NB4 (cell line): ENCODE results near the gene MARK2.

Experiments used
- DNase-seq: peaks from one replicate; pipeline ENCODE4 v3.0.0; 2010; ENCODE audit warnings: low read depth
- H3K4me3 ChIP-seq: one replicate; pipeline ENCODE4 v1.5.1; 2011; ENCODE audit warnings: mild to moderate bottlenecking, low read depth, low read length, moderate library complexity
- MAX ChIP-seq: IDR thresholded peaks from 2 replicates; pipeline ENCODE4 v1.6.1; 2011; ENCODE audit warnings: low read depth, low read length
- MYC ChIP-seq: IDR thresholded peaks from 2 replicates; pipeline ENCODE4 v1.6.1; 2011; ENCODE audit warnings: low read depth, low read length
- POLR2A ChIP-seq: IDR thresholded peaks from 2 replicates; pipeline ENCODE4 v1.6.1; 2011; ENCODE audit warnings: mild to moderate bottlenecking; ENCODE audit not compliant: insufficient read length; ENCODE audit errors: extremely low read depth
- TF ChIP-seq, protein P1 (sequence below): IDR thresholded peaks from one replicate; pipeline ENCODE4 v1.5.1; 2012; ENCODE audit warnings: low read depth, low read length

The MARK2 gene

DNA sequence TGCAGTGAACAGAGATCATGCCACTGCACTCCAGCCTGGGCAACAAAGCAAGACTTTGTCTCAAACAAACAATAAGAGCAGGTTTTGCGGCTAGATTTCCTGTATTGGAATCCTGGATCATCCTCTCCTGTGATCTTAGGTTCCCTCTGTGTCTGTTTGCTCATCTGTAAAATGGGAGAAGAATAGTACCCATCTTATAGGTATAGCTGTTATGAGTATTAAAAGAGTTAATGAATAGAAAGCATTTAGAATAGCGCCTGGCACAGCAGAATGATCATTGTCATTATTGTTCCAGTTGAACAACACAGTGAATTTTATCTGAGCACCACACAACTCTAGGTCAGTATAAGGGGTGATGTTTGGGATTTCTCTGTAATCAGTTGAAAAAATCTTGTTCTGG is 10.8 kb downstream of the MARK2 start:
- no peak for DNase-seq
- H3K4me3 ChIP-seq, result no peak overlapping the region
- TF ChIP-seq MYC (no peak), POLR2A (no peak), MAX (no peak)
- TF ChIP-seq, protein P1, sequence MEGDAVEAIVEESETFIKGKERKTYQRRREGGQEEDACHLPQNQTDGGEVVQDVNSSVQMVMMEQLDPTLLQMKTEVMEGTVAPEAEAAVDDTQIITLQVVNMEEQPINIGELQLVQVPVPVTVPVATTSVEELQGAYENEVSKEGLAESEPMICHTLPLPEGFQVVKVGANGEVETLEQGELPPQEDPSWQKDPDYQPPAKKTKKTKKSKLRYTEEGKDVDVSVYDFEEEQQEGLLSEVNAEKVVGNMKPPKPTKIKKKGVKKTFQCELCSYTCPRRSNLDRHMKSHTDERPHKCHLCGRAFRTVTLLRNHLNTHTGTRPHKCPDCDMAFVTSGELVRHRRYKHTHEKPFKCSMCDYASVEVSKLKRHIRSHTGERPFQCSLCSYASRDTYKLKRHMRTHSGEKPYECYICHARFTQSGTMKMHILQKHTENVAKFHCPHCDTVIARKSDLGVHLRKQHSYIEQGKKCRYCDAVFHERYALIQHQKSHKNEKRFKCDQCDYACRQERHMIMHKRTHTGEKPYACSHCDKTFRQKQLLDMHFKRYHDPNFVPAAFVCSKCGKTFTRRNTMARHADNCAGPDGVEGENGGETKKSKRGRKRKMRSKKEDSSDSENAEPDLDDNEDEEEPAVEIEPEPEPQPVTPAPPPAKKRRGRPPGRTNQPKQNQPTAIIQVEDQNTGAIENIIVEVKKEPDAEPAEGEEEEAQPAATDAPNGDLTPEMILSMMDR, result no peak

- H3K4me3 ChIP-seq, result no peak overlapping the region
- TF ChIP-seq MYC (no peak), POLR2A (no peak), MAX (no peak)
- TF ChIP-seq, protein P1, result no peak
- no peak for DNase-seq
Observed at GRCh38 chr11:63850920-63851319, 12.0 kb downstream of the MARK2 start.

- TF ChIP-seq, protein P1, result no peak
- TF ChIP-seq MAX (no peak), MYC (no peak), POLR2A (no peak)
- DNase-seq, result no peak
- H3K4me3 ChIP-seq, result no peak overlapping the region
Observed at GRCh38 chr11:63851364-63851763, 12.5 kb downstream of the MARK2 start.

GRCh38 chr11:63853476-63853875 is 14.6 kb downstream of the MARK2 start:
- no peak for TF ChIP-seq MYC
- TF ChIP-seq, protein P1, result no peak
- no peak for TF ChIP-seq MAX
- no peak for TF ChIP-seq POLR2A
- DNase-seq, result no peak
- H3K4me3 ChIP-seq, result no peak overlapping the region

- TF ChIP-seq MYC, result no peak
- TF ChIP-seq, protein P1, result no peak
- TF ChIP-seq POLR2A, result no peak
- TF ChIP-seq MAX, result no peak
- no peak overlapping the region for H3K4me3 ChIP-seq
- DNase-seq, result no peak
Observed at GRCh38 chr11:63854696-63855095, 15.8 kb downstream of the MARK2 start.

DNA sequence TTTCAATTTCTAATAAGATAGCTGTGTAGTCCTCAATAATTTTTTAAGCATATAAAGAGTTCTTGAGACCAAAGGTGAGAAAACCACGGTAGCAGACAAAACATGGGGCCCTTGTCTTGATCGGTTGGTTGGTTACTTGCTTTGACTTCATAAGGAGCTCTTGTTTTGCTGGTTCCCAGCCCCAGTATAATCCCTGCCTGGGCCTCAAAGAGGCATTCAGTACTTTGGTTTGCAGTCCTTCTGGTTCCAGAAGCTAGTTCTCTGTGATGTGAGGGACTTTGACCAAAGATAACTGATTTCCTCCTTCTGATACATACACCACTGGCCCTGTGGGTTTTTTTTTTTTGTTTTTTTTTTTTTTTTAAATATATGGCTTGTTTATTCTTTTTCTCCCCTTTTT is 17.1 kb downstream of the MARK2 start:
- no peak for TF ChIP-seq MYC
- TF ChIP-seq, protein P1, result no peak
- TF ChIP-seq MAX, result no peak
- no peak for TF ChIP-seq POLR2A
- no peak overlapping the region for H3K4me3 ChIP-seq
- DNase-seq, result no peak
